Effector memory CD4-positive, alpha-beta T cell (primary cell): ENCODE measurements around the gene NEK1.

Experiments
- DNase-seq, 3 donors: peaks; one replicate each; pipeline ENCODE4 v3.0.0-alpha.2; 2020
- H3K27ac ChIP-seq: 2 replicates; pipeline ENCODE4 v1.7.0; 2013; ENCODE audit warnings: mild to moderate bottlenecking, low read length, moderate library complexity; ENCODE audit not compliant: insufficient read depth, poor library complexity, severe bottlenecking
- H3K27me3 ChIP-seq: replicated peaks from 2 replicates; pipeline ENCODE4 v1.7.0; 2013; ENCODE audit warnings: mild to moderate bottlenecking, low read length; ENCODE audit not compliant: insufficient read depth, control insufficient read depth, poor library complexity, severe bottlenecking
- H3K36me3 ChIP-seq: 2 replicates; pipeline ENCODE4 v1.7.0; 2013; ENCODE audit warnings: mild to moderate bottlenecking, low read length, moderate library complexity; ENCODE audit not compliant: control insufficient read depth, insufficient read depth
- H3K4me1 ChIP-seq: 2 replicates; pipeline ENCODE4 v1.7.0; 2013; ENCODE audit warnings: low read length, mild to moderate bottlenecking; ENCODE audit not compliant: control insufficient read depth, insufficient read depth, poor library complexity, severe bottlenecking
- H3K4me3 ChIP-seq: 2 replicates; pipeline ENCODE4 v1.7.0; 2013; ENCODE audit warnings: low read length, low read depth, mild to moderate bottlenecking; ENCODE audit not compliant: insufficient read depth, poor library complexity, severe bottlenecking
- H3K9me3 ChIP-seq: 2 replicates; pipeline ENCODE4 v1.7.0; 2013; ENCODE audit warnings: mild to moderate bottlenecking, low read length, moderate library complexity; ENCODE audit not compliant: control insufficient read depth

The NEK1 gene

DNA sequence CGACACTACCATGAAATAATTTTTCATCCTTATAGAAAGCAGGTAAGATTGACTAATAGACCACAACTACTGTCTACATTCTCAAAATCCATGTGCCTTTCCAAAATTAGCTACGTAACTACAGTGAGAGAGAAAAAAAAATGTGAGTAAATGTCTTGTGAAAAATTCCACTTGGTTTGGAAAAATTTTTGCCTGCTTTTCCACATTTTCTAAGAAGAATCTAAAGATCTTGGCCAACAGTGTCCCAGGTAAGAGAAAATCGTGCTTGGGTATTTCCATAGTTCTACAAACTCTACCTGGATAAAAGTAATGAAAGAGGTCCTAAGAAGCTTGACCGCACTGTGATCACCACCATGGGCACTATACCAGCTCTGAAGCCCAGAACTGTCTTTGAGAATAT, 6.6 kb upstream of the NEK1 start:
- H3K9me3 ChIP-seq, result no peaks in the 10 kb centered on the region
- peak overlapping the region; percentile 86 for H3K4me3 ChIP-seq
- peaks cover 24% of the 10 kb centered on the region for H3K4me1 ChIP-seq
- no peaks in the 10 kb centered on the region for H3K36me3 ChIP-seq
- peak overlapping the region; percentile 95 for H3K27ac ChIP-seq
- no peak for DNase-seq
- no peaks in the 10 kb centered on the region for H3K27me3 ChIP-seq

DNA sequence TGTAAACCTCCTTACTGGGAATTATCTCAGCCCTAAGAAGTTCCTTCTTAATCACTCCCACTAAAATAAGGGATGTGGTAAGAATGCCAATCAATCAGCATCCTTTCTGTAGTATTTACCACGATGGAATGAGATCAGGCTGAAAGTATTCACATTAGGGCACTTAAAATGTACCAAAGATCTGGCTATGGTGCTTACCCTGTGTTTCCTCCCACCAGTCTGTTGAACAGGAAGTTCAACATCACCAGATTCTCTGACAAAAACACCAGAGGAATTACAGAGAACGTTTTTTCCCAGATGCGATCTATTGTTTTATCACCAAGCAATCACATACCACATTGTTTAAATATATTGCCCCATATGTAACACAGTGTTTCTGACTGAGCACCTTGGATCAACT, 5.9 kb upstream of the NEK1 start:
- H3K36me3 ChIP-seq, result no peaks in the 10 kb centered on the region
- H3K27ac ChIP-seq, result no peak overlapping the region
- no peak for DNase-seq
- H3K9me3 ChIP-seq, result no peaks in the 10 kb centered on the region
- H3K27me3 ChIP-seq, result no peaks in the 10 kb centered on the region
- H3K4me1 ChIP-seq, result peaks cover 27% of the 10 kb centered on the region
- H3K4me3 ChIP-seq, result no peak overlapping the region

DNA sequence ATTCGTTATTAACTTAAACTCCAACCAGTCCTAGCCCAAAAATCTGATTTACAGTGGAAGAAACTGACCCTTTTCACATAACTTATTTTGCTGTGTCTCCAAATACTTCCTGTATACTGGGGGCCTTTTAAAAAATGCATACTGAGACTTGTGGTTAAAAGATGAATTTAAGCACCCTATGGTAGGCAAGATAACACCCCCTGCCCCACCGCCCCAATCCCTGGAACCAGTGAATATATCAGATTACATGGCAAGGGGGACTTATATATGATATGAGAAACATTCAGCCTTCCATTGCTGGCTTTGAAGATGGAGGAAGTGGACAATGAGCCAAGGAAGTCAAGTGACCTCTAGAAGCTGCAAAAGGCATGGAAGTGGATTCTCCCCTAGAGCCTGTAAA, 4.9 kb upstream of the NEK1 start:
- Histone ChIP-seq H3K36me3 (no peaks in the 10 kb centered on the region), H3K9me3 (no peaks in the 10 kb centered on the region), H3K27me3 (no peaks in the 10 kb centered on the region), H3K4me1 (peaks cover 27% of the 10 kb centered on the region), H3K4me3 (no peak overlapping the region), H3K27ac (no peak overlapping the region)
- no peak for DNase-seq

DNA sequence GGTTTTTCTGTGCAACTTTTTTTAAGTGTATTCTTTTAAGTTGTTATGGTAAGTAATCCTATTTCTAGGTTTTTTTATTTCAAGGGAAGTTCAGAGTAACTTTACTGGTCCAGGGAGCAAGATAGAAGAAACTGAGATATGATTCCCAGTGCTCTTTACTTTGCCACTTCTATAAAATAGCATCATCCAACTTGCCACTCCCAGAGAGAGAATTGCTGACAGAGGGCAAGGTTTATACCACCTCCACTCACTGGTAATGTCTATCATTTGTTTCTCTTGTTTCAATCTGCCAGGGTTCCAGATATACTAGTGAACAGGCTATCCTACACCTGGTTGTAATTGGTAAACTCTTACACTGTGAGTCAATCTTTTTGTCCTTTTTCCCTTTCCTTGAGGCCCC, 4.5 kb upstream of the NEK1 start:
- H3K4me3 ChIP-seq, result no peak overlapping the region
- no peak overlapping the region for H3K27ac ChIP-seq
- no peaks in the 10 kb centered on the region for H3K9me3 ChIP-seq

DNA sequence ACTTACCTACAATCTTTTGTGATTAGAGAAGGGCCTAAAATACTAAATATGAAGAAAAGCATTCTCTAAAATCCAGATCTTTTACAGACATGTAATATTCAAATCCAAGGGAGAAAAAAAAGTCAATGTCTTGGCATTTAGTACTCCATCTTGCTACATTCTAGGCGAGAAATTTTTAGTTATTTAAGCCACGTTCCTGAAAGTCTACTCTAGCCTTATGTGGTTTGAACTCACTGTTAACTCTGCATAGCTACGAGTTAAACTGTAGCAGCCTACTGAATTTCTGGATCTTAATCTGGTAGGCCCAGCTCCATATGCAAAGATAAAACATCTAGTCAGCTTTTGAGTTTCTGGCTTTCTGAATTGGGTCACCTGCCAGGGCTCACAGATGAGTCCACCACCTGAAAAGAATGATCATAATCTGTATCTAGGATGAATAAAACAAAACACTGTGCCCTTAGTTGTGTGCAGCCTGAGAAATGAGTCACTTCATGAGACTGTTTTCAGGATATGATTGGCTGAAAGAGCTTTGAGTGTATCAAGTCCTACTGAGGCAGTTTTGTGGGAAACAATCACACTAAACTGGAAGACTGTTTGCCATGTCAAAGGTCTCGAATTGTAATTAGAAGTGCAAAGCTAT, 3.2 kb upstream of the NEK1 start:
- H3K36me3 ChIP-seq, result no peaks in the 10 kb centered on the region
- H3K9me3 ChIP-seq, result no peaks in the 10 kb centered on the region
- H3K4me3 ChIP-seq, result no peak overlapping the region
- no peak for DNase-seq
- H3K4me1 ChIP-seq, result peaks cover 16% of the 10 kb centered on the region
- H3K27me3 ChIP-seq, result no peaks in the 10 kb centered on the region
- H3K27ac ChIP-seq, result no peak overlapping the region

More for the DNA sequence above, 4.5 kb upstream of the NEK1 start:
- Histone ChIP-seq H3K27me3 (no peaks in the 10 kb centered on the region), H3K4me1 (peaks cover 25% of the 10 kb centered on the region), H3K36me3 (no peaks in the 10 kb centered on the region)
- no peak for DNase-seq

DNA sequence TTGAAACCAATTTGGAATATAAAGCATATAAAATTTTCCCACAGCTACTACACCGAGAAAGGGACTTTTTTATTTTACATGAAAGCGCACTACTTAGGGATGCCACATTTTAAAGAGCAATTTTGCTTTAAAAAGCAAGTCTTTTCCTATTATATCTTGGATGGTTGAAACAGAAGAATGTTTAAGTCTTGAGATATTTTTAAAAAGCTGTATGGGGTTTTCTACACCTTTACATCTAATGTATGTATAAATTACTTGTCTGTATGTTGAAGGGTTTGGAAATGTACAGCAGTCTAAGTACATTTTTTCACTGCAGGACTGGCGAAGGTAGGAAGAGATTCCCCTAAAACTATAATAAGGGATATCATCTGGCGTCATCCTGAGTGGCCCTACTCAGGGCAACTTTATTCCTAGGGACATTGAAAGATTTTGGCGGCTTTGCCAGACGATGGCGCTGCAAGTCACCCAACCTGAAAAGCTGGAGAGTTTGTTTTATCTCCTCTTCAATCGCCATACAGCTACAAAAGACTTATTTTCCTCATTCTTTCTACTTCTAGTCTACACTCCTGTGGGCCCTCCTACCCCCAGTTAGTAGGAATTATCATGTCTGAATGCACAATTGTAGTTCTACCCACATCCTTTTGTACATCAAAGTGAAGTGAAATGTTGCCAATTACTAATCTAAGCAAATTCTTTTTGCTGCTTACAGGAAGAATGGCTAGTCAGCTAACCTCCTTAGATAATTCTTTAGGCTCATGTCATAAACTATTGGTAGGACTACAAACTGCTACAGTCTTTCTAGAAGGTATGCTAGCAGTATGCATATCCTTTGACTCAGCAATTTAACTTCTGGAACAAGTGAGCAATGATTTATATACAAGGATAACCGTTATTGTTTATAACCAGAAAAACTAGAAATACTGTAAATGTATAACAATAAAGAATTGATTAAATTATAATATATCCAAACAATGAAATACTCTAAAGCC, 782 bp upstream of the NEK1 start:
- Histone ChIP-seq H3K4me3 (peak overlapping the region; percentile 67), H3K4me1 (peaks cover 6% of the 10 kb centered on the region), H3K27ac (peak overlapping the region; percentile 97), H3K27me3 (no peaks in the 10 kb centered on the region), H3K9me3 (no peaks in the 10 kb centered on the region), H3K36me3 (no peaks in the 10 kb centered on the region)
- peak; percentile 35 to 60 (median 56) for DNase-seq

DNA sequence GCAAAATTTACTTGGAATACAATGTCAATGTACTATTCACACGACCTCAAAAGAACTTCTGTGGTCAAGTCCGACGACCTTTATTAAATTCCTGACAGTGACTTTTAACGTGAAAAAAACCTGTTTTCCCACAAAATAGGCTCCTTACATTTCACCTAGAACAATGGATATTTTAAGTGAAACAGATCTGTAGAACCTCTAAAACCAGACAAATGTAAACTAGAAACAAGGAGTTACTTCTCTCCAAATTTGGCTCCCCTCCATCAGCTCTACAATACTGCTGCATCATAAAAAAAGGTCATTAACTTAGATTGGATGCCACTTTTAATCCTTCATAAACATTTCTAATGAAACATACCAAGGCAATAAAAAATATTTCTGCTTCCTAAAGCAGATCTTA, 1.2 kb downstream of the NEK1 start:
- no peak for DNase-seq
- Histone ChIP-seq H3K27ac (no peak overlapping the region), H3K36me3 (no peaks in the 10 kb centered on the region), H3K9me3 (no peaks in the 10 kb centered on the region), H3K4me3 (peak overlapping the region; percentile 67), H3K27me3 (no peaks in the 10 kb centered on the region), H3K4me1 (peaks cover 3% of the 10 kb centered on the region)

DNA sequence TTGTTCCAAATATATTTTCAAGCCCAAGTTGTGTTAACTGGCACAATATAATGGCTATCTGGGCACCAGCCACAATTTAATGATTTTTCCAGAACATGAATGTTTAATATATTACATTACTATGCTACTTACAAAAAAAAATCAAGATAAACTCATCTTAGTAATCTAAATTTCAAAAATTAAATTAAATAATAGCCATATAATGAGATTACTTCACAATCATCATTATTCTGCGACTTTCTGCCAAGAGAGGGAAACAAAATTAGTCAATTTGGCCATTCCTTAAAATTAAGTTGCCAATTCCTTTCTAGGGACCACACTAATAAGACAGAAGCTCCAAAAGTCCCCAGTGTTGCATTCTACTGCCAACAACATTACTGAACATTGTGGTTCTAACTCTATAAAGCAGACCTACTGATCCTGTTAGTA, 7.5 kb downstream of the NEK1 start:
- Histone ChIP-seq H3K27ac (no peak overlapping the region), H3K4me1 (no peaks in the 10 kb centered on the region)
- DNase-seq, result no peak

DNA sequence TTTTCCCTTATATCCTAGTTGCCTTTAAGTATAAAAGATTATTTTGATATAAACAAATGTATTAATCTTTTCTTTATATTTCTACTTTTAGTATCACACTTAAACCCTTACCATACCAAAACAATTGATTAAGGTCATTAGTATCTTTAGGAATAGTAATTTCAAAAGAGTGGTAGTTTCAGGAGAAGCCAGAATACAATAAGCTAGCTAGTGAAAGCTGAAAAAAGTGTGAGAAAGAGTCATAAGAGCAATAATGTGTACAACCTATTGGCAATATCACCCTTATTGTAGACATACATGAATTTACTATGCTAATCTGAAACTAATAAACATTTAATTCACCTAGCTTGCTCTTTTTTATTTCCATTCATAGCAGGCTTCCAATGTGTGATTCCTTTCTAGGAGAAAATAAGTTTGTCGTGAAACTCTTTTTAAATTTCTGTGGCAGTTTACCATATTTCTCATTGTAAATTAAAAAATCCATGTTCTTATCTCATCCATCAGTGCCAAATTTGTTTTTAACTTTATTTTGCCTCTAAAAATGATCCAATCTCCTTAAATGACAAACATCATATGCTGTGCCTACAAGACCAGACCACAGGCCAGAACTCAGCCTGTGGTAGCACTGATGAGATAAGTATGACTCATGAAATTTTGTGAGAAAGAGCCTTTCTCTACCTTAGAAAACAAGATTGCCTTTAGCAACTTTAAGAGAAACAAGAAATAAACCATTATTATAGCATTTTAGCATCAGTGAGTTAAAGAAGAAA, 8.1 kb downstream of the NEK1 start:
- Histone ChIP-seq H3K4me3 (no peak overlapping the region), H3K36me3 (no peaks in the 10 kb centered on the region), H3K27ac (no peak overlapping the region), H3K4me1 (no peaks in the 10 kb centered on the region), H3K27me3 (no peaks in the 10 kb centered on the region), H3K9me3 (no peaks in the 10 kb centered on the region)
- DNase-seq, result no peak

More for the DNA sequence above, 7.5 kb downstream of the NEK1 start:
- no peaks in the 10 kb centered on the region for H3K27me3 ChIP-seq
- no peak overlapping the region for H3K4me3 ChIP-seq
- H3K9me3 ChIP-seq, result no peaks in the 10 kb centered on the region
- H3K36me3 ChIP-seq, result no peaks in the 10 kb centered on the region
